Measurements from ENCODE around the gene PFKL.

DNA sequence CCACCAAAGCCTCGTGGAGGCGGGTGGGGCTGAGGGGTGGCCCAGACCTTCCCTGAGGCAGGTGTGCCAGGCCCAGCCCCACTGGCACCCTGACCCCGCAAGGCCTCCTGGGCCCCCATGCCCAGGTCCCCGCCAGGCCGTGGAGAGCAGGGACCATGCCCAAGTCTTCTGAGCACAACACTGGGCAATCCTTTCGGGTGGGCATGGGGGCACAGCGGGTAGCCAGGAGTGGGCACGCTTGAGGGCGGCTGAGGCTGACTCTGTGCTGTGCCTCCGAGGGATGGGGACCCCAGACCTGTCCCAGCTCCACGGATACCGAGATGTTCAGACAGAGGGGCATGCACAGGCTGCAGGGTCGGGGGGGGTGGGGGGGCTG lies 26.4 kb downstream of the PFKL start:
- no peak for TF ChIP-seq CTCF (IDR thresholded peaks at IDR 0.05)
- TF ChIP-seq POLR2A (IDR thresholded peaks at IDR 0.05), result no peak
- TF ChIP-seq POLR2AphosphoS5 (IDR thresholded peaks at IDR 0.05), result no peak
